Activated gamma-delta T cell treated with Interleukin-2 at 50 U/mL for 16 hours (primary cell): ENCODE results near the gene BHLHE23.

ENCODE experiments used
- DNase-seq: peaks from one replicate; pipeline ENCODE4 v3.0.0-alpha.2; 2020

The BHLHE23 gene

DNA sequence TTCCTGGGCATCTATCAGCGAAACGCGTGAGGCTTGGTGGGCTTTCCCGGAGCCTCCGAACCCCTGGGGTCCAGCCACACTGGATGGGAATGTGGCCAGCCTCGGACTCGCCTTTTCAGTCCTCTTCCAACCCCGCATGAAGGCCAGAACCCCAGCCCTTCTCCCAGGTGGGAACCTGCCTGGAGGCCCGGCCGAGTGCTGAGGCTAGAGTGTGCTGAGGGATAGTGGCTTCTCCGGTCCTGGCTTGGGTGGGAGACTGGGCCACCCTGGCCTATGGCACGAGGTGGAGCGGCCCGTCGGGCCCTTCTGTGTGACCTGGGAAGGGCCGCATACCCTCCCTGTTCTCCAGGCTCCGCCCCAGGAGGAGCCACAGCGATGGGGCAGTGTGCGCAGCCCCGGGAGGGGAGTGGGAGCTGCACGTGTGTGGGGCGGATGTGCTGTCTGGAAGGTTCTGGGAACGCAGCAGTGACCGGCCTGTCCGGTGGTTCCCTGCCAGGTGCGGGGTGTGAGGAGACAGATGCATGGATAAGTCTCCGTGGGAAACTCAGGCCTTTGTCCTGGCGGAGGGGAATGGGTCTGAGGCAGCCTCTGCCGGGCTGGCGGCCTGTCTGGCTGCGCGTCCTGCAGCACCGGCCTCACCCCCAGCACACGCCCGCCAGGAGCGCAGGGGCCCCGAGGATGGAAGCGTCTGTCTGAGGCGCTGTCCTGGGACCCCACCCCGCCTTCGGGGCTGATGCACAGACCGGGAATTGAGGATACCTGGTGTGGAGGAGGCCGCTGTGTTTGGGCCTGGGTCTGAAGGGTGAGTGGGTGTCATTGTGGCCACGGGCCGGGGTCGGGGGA is 1.1 kb upstream of the BHLHE23 start:
- no peak for DNase-seq

DNA sequence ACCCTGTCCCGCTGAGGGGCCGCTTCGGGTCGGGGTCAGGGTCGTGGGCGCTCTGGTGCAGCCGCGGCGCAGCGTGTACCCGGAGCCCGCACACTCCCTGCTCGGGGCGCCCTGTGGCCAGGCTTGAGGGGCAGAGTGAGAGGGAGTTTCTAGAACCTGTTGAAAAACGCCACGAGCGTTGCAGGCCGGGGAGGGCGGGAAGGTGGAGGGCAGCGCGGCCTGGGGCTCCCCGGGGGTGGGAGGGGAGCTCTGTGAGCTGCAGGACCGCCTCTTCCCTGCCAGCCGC is 539 bp upstream of the BHLHE23 start:
- DNase-seq, result no peak

DNA sequence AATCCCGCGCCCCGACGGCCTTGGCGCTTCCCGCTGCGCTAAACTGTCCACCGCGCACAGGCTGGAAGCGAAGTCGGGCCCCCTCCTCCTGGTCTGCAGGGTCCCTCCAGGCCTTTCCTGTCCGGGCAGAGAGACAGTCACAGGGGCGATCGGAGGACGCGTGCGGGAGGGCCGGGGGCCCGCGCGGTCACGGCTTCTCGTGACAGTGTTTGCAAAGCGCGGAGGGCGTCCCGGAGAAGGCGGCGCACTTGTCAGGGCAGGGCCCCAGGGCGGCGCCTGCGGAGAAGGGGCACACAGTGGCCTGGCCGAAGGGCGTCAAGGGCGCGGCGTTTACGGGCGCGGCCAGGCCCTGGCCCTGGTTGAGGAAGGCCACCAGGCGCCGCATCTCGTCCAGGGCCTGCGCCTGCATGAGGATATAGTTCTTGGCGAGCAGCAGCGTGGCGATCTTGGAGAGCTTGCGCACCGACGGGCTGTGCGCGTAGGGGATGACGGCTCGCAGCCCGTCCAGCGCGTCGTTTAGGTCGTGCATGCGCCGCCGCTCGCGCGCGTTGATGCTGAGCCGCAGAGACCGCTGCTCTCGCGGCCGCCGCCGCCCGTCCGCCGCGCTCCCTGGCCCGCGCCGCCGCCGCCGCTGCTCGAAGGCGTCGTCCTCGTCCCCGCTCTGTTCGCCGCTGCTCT is 763 bp downstream of the BHLHE23 start:
- DNase-seq, result no peak

- no peak for DNase-seq
Measured at GRCh38 chr20:63005365-63005861, 1.4 kb downstream of the BHLHE23 start.

- DNase-seq, result no peak
Measured at GRCh38 chr20:63004607-63005364, 2.0 kb downstream of the BHLHE23 start.

DNA sequence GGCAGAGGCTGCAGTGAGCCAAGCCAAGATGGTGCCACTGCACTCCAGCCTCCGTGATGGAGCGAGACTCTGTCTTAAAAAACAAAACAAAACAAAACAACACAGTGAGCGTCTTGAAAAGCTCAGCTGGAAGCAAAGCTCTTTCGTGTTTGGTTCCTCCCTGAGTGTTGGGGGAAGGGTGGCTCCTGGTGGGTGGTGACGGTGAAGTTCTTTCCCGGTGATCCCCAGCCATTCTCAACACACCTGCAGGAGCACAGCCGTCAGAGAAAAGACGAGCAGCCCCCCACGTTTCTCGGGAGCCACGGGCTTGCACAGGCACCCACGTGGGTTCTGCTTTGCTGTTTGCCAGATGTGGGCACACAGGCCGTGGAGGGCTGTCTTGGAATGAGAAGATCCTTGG is 3.2 kb downstream of the BHLHE23 start:
- DNase-seq, result no peak

GRCh38 chr20:63002511-63002910 is 4.3 kb downstream of the BHLHE23 start:
- DNase-seq, result no peak

DNA sequence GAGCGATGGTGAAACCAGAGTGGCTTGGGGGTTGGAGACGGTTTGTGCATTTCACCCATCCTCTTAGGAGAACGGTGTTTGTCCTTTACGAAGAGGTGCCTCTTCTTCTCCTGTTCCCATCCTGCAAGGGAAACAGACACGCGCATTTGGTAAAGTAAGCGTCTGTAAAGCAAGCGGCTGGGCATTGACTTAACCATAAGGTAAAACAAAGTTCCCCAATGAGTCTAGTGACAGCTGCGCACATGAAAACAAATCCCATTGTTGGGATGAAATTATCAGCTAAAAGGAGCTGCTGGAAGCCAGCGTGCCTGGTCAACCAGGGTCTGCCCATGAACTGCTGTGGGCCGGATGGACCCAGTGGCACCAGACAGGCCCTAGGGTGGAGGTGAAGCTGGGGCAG is 5.8 kb downstream of the BHLHE23 start:
- DNase-seq, result no peak

GRCh38 chr20:63000036-63000435 is 6.7 kb downstream of the BHLHE23 start:
- no peak for DNase-seq

GRCh38 chr20:62999580-62999979 is 7.2 kb downstream of the BHLHE23 start:
- DNase-seq, result no peak

- no peak for DNase-seq
Measured at GRCh38 chr20:62998449-62998848, 8.3 kb downstream of the BHLHE23 start.

DNA sequence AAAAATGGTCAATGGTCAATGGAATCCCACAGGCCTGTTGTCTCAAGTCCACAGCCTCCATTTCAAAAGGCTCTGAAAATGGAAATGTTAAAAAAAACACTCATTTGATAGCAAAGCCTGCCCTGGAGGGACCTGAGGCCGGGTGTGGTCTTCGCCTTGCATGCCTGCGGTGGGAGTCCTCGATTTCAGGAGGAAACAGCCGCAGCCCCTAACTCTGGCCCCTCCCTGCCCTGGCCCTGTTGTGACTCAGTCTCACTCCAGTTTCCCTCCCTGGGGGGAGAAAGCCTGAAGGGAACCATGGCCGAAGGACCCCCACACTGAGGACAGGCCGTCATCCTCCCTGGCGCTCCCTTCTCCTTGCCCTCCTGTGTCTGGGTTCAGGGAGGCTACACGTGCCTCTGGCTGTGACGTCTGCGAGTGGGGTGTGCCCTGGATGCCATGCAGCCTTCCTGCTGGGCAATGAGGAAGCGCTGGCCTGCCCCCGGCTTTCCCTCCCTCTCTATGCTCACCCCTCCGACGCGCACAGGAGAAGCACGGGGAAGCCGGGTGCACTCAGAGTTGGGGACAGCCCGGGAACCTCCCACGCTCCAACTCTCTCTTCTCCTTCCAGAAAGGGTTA is 9.2 kb downstream of the BHLHE23 start:
- DNase-seq, result no peak

GRCh38 chr20:62996596-62996982 is 10.2 kb downstream of the BHLHE23 start:
- no peak for DNase-seq

DNA sequence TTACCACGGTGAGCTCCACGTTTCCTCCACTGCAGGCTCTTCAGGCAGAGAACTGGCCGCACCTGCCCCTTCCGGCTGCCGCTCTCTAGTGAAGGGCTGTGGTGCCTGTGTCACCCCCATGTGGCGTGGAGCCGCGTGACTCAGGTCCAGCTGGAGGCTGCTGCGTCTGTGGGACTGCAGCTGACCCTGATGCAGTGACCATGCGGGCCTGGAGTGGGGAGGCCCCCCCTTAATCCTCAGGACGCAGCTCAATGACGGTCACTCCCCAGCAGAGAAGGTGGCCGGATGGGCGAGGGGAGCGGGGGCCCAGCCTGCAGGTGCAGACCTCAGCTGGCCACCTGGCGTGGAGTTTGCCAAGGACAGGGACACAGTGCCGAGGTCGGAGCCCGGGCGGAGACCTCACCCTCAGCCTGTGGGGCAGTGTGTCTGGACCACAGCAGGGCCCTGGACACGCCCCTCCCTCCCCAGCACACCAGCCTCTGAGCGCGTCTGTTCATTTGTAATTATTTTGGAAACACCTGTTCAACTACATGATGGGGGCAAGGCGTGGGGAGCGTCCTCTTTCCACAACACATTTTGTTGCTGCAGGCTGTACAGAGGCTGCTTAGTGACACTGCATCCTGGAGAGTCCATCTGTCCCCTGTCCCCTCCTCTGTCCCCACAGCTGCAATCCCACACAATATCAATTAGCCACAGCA is 10.7 kb downstream of the BHLHE23 start:
- DNase-seq, result no peak

- no peak for DNase-seq
Measured at GRCh38 chr20:62995481-62995880, 11.3 kb downstream of the BHLHE23 start.

DNA sequence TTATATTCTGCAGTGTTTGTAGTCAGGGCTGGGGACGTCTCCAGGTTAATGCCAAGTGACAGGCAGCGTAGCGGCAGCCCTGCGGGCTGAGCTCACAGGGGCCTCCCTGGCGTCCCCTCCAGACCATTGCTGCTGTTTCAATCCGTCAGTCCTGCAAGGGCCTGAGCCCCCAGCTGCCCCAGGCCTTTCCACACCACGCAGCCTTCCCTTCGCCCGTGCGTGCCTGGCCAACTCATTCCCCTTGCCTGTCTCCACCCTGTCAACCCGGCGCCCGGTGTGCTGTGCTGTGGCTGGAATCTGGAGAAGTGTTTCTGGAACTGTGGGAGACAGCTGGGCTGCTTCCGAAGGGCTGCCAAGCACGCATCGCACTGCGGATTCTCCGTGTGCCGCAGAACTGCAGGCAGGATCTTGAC is 11.9 kb downstream of the BHLHE23 start:
- no peak for DNase-seq

GRCh38 chr20:62993856-62994494 is 12.8 kb downstream of the BHLHE23 start:
- no peak for DNase-seq

DNA sequence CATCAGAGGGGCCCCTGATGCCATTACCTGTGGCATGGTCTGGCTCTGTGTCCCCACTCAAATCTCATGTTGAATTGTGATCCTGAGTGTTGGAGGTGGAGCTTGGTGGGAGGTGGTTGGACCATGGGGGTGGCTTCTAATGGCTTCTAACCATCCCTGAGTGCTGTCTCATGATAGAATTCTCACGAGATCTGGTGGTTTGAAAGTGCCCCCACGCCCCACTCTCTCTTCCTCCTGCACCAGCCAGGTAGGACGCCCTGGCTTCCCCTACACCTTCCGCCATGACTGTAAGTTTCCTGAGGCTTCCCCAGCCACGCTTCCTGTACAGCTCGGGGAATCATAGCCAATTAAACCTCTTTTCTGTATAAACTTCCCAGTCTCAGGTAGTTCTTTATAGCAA is 14.9 kb downstream of the BHLHE23 start:
- no peak for DNase-seq

- DNase-seq, result no peak
Measured at GRCh38 chr20:62991196-62991807, 15.5 kb downstream of the BHLHE23 start.

DNA sequence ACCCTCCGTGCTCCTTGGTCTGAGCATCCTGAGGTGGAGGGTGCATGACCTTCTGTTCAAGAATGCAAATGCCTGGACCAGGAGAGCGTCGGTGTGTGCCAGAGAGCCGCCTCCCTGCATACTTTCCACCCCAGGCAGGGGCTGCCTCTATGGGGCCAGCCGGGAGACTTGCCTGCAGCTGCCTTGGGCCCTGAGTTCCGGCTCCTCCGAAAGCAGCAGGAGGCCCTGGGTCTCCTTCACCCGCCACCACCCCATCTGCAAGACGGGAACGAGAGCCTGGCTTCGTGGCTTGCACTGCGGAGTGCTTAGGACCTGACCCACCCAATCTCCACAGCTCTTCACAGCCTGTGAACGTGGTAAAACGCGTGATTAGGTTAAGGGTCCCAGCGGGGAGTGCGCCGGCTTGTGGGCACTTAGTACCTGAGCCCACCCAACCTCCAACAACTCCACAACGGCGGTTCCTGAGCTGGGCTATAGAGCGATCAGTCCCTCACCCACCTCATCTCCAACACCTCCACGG is 16.4 kb downstream of the BHLHE23 start:
- DNase-seq, result no peak

DNA sequence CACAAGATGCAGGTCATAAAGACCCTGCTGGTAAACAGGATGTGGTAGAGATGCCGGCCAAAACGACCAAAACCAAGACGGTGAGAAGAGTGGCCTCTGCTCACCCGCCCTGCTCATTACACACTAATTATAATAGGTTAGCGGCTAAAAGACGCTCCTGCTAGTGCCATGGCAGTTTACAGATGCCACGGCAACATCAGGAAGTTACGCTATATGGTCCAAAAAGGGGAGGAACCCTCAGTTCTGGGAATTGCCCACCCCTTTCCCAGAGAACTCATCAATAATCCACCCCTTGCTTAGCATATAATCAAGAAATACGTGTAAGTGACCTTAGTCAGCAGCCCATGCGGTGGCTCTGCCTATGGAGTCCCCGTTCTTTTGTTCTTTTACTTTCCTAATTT is 17.6 kb downstream of the BHLHE23 start:
- no peak for DNase-seq

DNA sequence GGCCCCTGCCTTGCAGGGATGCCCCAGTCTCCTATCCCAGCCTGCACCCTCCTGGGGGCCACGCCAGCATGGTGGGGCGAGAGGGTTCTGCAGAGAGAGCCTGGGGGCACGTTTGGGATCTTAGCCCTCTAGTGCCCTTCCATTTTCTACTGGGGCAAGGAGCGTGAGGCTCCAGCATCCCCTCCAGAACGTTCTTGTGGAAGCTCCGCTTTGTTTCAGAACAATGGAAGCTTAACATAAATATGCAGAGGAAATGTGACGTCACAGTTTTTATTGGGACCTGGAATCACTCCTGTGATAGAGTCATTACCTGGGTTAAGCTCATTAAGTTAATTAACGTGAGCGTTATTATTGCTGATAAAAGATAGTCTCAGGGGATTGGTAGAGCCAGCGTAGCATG is 19.6 kb downstream of the BHLHE23 start:
- DNase-seq, result no peak
